ENCODE data around the gene FLVCR2. TPM values are rescaled to one million over a fixed set of nuclear protein-coding genes. Genes with fewer than 3 reads are reported as not detected.

The FLVCR2 gene
- polyA plus RNA-seq, 1 experiment, result 3.4 TPM

GRCh38 chr14:75657331-75657730 lies 78.9 kb downstream of the FLVCR2 start:
- TF ChIP-seq CTCF (IDR thresholded peaks at IDR 0.05; ENCODE audit: low read depth, low read length), result no peak
- CTCF ChIA-PET, result interaction anchor here (0.6 to 11.2 kb wide), 6 partner anchors 10 to 1405 kb away, joined by 3 to 411 read pairs (median 4); partner anchors contain the start of gene FLVCR2
- POLR2A ChIA-PET, result interaction anchor here (0.7 kb wide), 1 partner anchor 80 kb away, joined by 3 read pairs; no protein-coding TSS in a partner anchor
- H3K27me3 ChIP-seq (ENCODE audit: control insufficient read depth, insufficient read depth, low read length), result no peaks in the 10 kb centered on the region
- no peak overlapping the region for H3K4me3 ChIP-seq (ENCODE audit: low read depth, low read length)
- H3K9me3 ChIP-seq (ENCODE audit: control insufficient read depth, insufficient read depth, low read length), result no peaks in the 10 kb centered on the region; the same call in 1 of the 2 replicates
- DNase-seq (ENCODE audit: low read depth, low spot score), result no peak
- no peak overlapping the region for H3K27ac ChIP-seq (ENCODE audit: low read depth, low read length)

GRCh38 chr14:75658957-75659356 lies 80.5 kb downstream of the FLVCR2 start:
- Histone ChIP-seq H3K27ac (ENCODE audit: low read depth, low read length) (no peak overlapping the region), H3K27me3 (ENCODE audit: control insufficient read depth, insufficient read depth, low read length) (no peaks in the 10 kb centered on the region), H3K9me3 (ENCODE audit: control insufficient read depth, insufficient read depth, low read length) (no peaks in the 10 kb centered on the region; the same call in 1 of the 2 replicates), H3K4me3 (ENCODE audit: low read depth, low read length) (no peak overlapping the region)
- POLR2A ChIA-PET, result no interaction called here
- TF ChIP-seq CTCF (IDR thresholded peaks at IDR 0.05; ENCODE audit: low read depth, low read length), result no peak
- CTCF ChIA-PET, result interaction anchor here (11.2 kb wide), 1 partner anchor 82 kb away, joined by 411 read pairs; the partner anchor contains the start of gene FLVCR2
- no peak for DNase-seq (ENCODE audit: low read depth, low spot score)

DNA sequence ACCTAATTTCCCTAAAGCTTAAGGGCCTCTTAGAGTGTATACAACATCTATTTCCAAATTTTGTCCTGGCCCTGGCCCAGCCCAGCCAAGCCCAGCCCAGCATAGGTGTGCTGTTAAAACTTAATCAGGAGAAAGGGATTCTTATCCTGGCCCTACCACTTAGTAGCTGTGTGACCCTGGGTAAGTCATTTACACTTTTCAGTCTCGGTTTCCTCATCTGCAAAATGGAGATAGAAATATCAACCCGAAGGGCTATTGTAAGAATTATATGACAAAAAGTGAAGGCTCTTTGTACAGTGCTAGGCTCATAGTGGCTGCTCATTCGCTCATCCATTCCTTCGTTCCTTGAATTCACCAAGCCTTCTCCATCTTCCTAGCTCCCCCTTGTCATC lies 81.8 kb downstream of the FLVCR2 start:
- ChIA-PET CTCF (interaction anchor here (0.6 to 1.8 kb wide), 5 partner anchors 8 to 246 kb away, joined by 3 to 27 read pairs (median 4); partner anchors contain the start of gene FLVCR2), POLR2A (no interaction called here)
- no peaks in the 10 kb centered on the region; the same call in 1 of the 2 replicates for H3K9me3 ChIP-seq (ENCODE audit: control insufficient read depth, insufficient read depth, low read length)
- TF ChIP-seq CTCF (IDR thresholded peaks at IDR 0.05; ENCODE audit: low read depth, low read length), result no peak
- no peak for DNase-seq (ENCODE audit: low read depth, low spot score)
- H3K27me3 ChIP-seq (ENCODE audit: control insufficient read depth, insufficient read depth, low read length), result no peaks in the 10 kb centered on the region
- peak overlapping the region; percentile 95 for H3K4me3 ChIP-seq (ENCODE audit: low read depth, low read length)
- H3K27ac ChIP-seq (ENCODE audit: low read depth, low read length), result no peak overlapping the region

DNA sequence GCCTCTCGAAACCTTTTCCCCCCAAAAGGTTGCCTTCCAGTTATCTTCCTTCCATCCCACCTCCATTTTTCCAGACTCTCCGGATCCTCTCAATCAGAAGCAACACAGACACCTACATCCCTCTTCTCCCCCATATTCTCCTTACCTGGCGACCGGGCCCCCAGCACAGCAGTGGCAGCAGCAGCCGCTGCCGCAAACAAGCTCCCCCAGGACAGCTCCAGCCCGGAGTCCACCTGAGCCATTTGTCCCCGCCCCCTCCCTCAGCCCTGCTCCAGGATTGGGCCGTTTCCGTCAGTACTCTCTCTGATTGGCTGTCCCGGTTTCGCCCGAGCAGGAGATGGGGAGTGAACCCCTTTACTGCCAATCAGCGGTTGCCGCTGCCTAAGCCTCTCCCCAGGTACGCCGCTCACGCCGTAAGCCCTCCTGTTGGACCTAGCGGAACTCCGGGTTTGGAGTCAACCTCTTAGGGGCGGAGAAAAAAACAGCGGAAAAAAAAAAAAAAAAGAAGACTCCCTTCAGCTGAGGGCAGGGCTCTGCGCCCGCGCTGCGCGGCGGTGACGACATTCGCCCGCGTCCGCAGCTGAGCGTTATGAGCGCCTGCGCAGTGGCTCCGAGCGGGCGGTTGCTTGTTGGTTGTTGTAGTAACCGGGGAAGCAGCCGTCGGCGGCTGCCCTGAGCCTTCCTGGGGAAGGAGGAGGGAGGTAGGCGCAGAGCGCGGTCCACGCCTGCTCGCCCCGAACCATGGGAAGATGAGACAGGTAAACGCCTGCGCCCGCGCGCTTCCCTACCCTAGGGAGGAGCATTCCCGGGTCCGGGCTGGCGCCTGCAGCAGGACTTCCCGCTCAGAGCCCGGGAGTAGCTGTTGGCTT lies 82.4 kb downstream of the FLVCR2 start, which contains the start of the genes ERG28 and TTLL5:
Gene ERG28, minus strand, starts transcription at position 247 of the 869 bp plus-strand sequence. CDS start 3,374 bp downstream, outside the sequence.
Gene TTLL5, plus strand, starts transcription at position 617 of the 869 bp plus-strand sequence. CDS start 1,904 bp downstream, outside the sequence.
- ChIA-PET CTCF (interaction anchor here (0.5 to 1.8 kb wide), 6 partner anchors 9 to 691 kb away, joined by 3 to 27 read pairs (median 4); partner anchors contain the start of gene FLVCR2), POLR2A (no interaction called here)
- H3K27me3 ChIP-seq (ENCODE audit: control insufficient read depth, insufficient read depth, low read length), result no peaks in the 10 kb centered on the region
- peak within 1 kb of the TSS; percentile 58 for H3K27ac ChIP-seq (ENCODE audit: low read depth, low read length)
- peak within 1 kb of the TSS; percentile 95 for H3K4me3 ChIP-seq (ENCODE audit: low read depth, low read length)
- H3K9me3 ChIP-seq (ENCODE audit: control insufficient read depth, insufficient read depth, low read length), result no peaks in the 10 kb centered on the region; the same call in 1 of the 2 replicates
- TF ChIP-seq CTCF (IDR thresholded peaks at IDR 0.05; ENCODE audit: low read depth, low read length), result no peak
- DNase-seq (ENCODE audit: low read depth, low spot score), result peak; percentile 94

DNA sequence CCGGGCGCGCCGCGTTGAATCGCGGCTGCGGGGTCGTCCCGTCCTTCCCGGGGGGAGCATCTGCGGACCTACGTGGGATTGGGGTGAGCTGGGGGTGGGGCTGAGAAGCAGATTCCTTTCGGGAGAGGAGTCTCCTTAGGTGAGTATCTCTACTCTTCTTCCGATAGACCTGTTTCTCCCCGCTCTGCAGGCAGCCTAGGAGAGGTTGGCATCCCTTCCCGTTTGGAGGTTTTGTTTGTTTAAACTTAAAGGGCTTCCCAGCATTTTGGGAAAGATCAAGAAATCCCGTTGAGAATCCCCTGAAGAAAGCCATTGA lies 83.0 kb downstream of the FLVCR2 start:
- no peaks in the 10 kb centered on the region for H3K27me3 ChIP-seq (ENCODE audit: control insufficient read depth, insufficient read depth, low read length)
- no peak for TF ChIP-seq CTCF (IDR thresholded peaks at IDR 0.05; ENCODE audit: low read depth, low read length)
- H3K27ac ChIP-seq (ENCODE audit: low read depth, low read length), result peak overlapping the region; percentile 58
- CTCF ChIA-PET, result interaction anchor here (0.5 kb wide), 1 partner anchor 690 kb away, joined by 3 read pairs; no protein-coding TSS in a partner anchor
- H3K9me3 ChIP-seq (ENCODE audit: control insufficient read depth, insufficient read depth, low read length), result no peaks in the 10 kb centered on the region; the same call in 1 of the 2 replicates
- POLR2A ChIA-PET, result no interaction called here
- peak overlapping the region; percentile 95 for H3K4me3 ChIP-seq (ENCODE audit: low read depth, low read length)
- DNase-seq (ENCODE audit: low read depth, low spot score), result no peak
